Activated CD8-positive, alpha-beta T cell treated with anti-CD3 and anti-CD28 coated beads for 36 hours (primary cell): ENCODE data around the gene GSG1L2. TPM values are rescaled to one million over a fixed set of nuclear protein-coding genes. Genes with fewer than 3 reads are reported as not detected.

Experiments used
- ATAC-seq: fragments of 200-7000 bp; cut with Tn5 transposase; one replicate; pipeline ENCODE4 v1.10.0; 2021; ENCODE audit warnings: mild to moderate bottlenecking, moderate library complexity
- CTCF ChIA-PET: fragments of 350-600 bp; sonication (Branson Sonifier 250); formaldehyde crosslinking; loops from one replicate; lab custom pipeline; 2021; ENCODE audit warnings: antibody characterized with exemption; lab: Charles Lee
- POLR2A ChIA-PET: fragments of 350-600 bp; sonication (Branson Sonifier 250); formaldehyde crosslinking; loops from one replicate; lab custom pipeline; 2021; ENCODE audit warnings: antibody characterized with exemption; lab: Charles Lee
- DNase-seq: peaks from one replicate; pipeline ENCODE4 v3.0.0-alpha.2; 2020
- H3K27ac Mint-ChIP-seq: one replicate; pipeline ENCODE4 v1.8.0; 2021; ENCODE audit warnings: mild to moderate bottlenecking, mixed read lengths
- H3K27me3 Mint-ChIP-seq: one replicate; pipeline ENCODE4 v1.8.0; 2021; ENCODE audit warnings: mixed read lengths
- H3K36me3 Mint-ChIP-seq: one replicate; pipeline ENCODE4 v1.8.0; 2021; ENCODE audit warnings: low read depth, mixed read lengths
- H3K4me1 Mint-ChIP-seq: one replicate; pipeline ENCODE4 v1.8.0; 2021; ENCODE audit warnings: low read depth, mixed read lengths
- H3K4me3 Mint-ChIP-seq: one replicate; pipeline ENCODE4 v1.8.0; 2021; ENCODE audit warnings: mild to moderate bottlenecking, moderate library complexity, mixed read lengths
- H3K9me3 Mint-ChIP-seq: one replicate; pipeline ENCODE4 v1.8.0; 2021; ENCODE audit warnings: mixed read lengths
- intact Hi-C: fragments of 100-400 bp; cut with micrococcal nuclease; formaldehyde crosslinking; loops from one replicate; pipeline ENCODE4 v1.10.0; 2022
- total RNA-seq, 2 experiments: library from RNA; stranded (reverse); gene quantifications; one replicate each; pipeline ENCODE4 v1.2.3, GENCODE V29; 2021
- TF ChIP-seq, protein P1 (sequence below): fragments of 200-600 bp; IDR thresholded peaks from one replicate; pipeline ENCODE4 v1.8.0; 2022; ENCODE audit warnings: antibody characterized with exemption, mild to moderate bottlenecking

GSG1L2 gene
- total RNA-seq, 2 experiments from 2014 or later, result not detected

DNA sequence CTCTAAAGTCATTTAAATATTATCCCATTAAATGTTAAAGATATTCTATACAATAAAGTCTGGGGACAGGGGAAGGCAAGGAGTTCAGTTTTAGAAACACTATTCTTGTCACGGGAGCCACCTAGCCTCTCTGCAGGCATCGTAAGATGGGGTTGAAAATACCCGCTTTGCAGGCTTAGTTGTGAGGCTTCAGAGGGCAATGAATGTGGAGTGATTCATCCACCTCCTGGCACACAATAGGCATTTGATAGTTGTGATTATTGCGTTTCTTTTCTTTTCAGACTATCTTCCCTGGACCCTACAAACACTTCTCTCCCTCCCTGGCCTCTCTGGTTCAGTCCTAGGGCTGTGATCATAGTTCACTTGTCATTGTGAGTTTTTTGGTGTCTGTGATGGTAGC lies 23.4 kb upstream of the GSG1L2 start:
- H3K9me3 Mint-ChIP-seq, result no peaks in the 10 kb centered on the region
- no peak for DNase-seq
- ATAC-seq, result no peak
- H3K36me3 Mint-ChIP-seq, result no peaks in the 10 kb centered on the region
- ChIA-PET CTCF (no interaction called here), POLR2A (no interaction called here)
- H3K27ac Mint-ChIP-seq, result no peak overlapping the region
- no peak overlapping the region for H3K4me3 Mint-ChIP-seq
- H3K4me1 Mint-ChIP-seq, result no peaks in the 10 kb centered on the region
- intact Hi-C loops, result loop anchor here (10.0 kb wide), 1 partner anchor 59 kb away; the partner anchor contains the start of gene RCVRN
- H3K27me3 Mint-ChIP-seq, result peaks cover 6% of the 10 kb centered on the region
- TF ChIP-seq, protein P1, sequence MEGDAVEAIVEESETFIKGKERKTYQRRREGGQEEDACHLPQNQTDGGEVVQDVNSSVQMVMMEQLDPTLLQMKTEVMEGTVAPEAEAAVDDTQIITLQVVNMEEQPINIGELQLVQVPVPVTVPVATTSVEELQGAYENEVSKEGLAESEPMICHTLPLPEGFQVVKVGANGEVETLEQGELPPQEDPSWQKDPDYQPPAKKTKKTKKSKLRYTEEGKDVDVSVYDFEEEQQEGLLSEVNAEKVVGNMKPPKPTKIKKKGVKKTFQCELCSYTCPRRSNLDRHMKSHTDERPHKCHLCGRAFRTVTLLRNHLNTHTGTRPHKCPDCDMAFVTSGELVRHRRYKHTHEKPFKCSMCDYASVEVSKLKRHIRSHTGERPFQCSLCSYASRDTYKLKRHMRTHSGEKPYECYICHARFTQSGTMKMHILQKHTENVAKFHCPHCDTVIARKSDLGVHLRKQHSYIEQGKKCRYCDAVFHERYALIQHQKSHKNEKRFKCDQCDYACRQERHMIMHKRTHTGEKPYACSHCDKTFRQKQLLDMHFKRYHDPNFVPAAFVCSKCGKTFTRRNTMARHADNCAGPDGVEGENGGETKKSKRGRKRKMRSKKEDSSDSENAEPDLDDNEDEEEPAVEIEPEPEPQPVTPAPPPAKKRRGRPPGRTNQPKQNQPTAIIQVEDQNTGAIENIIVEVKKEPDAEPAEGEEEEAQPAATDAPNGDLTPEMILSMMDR, result no peak

DNA sequence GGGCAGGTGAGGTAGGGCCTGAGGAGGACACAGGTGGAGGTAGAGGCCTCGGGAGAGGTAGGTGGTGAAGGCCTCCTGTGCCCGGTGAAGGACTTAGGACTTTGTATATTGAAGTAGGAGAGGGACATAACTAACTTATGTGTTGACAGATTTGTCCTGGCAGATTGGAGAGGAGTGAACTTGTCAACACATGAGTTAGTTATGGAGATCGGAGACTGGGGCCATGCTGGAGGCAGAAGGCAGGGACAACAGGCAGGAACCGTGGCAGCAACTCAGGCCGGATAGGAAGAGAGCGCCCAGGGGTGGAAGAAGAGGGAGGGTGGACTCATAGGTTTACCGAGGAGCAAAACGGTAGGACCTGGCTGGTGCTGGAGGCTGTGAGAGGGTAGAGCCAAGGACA lies 22.3 kb upstream of the GSG1L2 start:
- intact Hi-C loops, result loop anchor here (10.0 kb wide), 1 partner anchor 61 kb away; the partner anchor contains the start of gene RCVRN
- TF ChIP-seq, protein P1, result no peak
- CTCF ChIA-PET, result no interaction called here

DNA sequence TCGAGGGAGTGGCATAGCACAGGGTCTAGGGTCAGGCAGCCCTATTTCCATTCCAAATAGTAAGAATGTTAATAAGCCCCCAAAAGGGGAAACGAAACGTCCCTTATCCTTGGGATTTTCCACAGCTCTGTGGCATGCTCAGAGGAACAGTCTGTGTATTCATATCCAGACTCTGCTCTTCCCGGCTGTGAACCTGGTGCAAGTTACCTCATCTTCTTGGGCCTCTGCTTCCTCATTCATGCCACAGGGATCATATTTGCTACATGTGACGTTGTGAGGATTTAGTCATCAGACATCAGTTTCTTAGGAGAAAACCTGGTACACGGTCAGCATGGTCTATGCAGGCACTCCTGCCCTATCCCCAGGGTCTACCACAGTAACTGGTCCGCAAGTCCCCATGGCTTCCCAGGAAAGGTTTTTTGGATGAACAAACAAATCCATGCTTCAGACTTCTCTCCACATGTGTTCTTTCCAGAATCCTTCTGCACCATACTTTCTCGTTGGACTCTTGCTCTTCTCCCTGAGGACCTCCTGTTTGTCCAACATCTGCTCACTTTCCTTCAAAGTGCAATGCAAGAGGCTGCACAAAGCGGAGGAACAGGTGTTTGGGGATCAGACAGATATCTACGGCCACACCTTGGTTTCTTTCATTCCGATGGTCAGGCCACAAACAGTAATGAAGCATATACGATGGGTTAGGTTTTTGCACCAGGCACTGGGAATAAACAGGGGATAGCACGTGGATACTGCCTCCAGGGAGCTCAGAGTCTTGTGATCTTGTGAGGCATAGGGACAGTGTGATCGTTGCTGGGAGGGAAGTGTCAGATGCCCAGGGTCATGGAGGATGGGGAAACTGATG lies 21.5 kb upstream of the GSG1L2 start:
- no peaks in the 10 kb centered on the region for H3K4me1 Mint-ChIP-seq
- no peaks in the 10 kb centered on the region for H3K9me3 Mint-ChIP-seq
- no peak for DNase-seq
- intact Hi-C loops, result loop anchor here (10.0 kb wide), 1 partner anchor 61 kb away; the partner anchor contains the start of gene RCVRN
- H3K27ac Mint-ChIP-seq, result no peak overlapping the region
- ChIA-PET CTCF (no interaction called here), POLR2A (no interaction called here)
- ATAC-seq, result no peak
- H3K4me3 Mint-ChIP-seq, result no peak overlapping the region
- TF ChIP-seq, protein P1, result no peak
- H3K36me3 Mint-ChIP-seq, result no peaks in the 10 kb centered on the region
- H3K27me3 Mint-ChIP-seq, result peaks cover 6% of the 10 kb centered on the region

More for the DNA sequence above, 22.3 kb upstream of the GSG1L2 start:
- POLR2A ChIA-PET, result no interaction called here
- no peak overlapping the region for H3K27ac Mint-ChIP-seq
- H3K9me3 Mint-ChIP-seq, result no peaks in the 10 kb centered on the region
- H3K4me3 Mint-ChIP-seq, result no peak overlapping the region
- DNase-seq (no peak), ATAC-seq (no peak)
- no peaks in the 10 kb centered on the region for H3K4me1 Mint-ChIP-seq
- peaks cover 6% of the 10 kb centered on the region for H3K27me3 Mint-ChIP-seq
- H3K36me3 Mint-ChIP-seq, result no peaks in the 10 kb centered on the region

DNA sequence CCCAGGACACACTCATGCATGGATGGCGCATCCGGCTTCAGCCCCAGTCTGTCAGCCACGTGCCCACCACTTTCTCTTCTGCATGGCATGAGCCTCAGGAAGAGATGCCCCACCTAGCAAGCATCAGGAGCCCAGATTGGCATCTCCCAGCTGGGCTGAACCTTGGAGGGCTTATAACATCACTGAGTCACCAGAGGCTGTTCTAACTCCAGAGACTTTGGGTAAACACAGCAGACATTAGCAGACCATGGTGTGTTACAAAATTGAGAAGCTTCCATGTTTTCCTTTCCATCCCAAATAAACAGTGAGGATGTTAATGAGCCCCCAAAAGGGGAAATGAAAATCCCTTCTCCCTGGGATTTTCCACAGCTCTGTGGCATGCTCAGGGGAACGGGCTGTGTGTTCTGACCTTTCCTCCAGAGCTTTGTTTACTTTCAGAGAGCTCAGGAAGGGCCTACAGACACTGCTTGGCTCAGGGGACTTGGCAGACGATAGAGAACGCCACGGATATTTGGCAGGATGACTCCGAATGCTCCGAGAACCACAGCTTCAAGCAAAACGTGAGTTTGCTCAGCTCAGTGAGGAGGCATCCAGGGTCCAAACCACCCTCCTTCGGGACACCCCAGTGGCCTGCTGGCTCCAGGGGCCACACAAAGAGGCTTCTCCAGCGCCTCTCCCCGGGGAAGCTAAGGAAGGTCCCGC lies 20.3 kb upstream of the GSG1L2 start:
- no peak for DNase-seq
- intact Hi-C loops, result loop anchor here (10.0 kb wide), 1 partner anchor 63 kb away; the partner anchor contains the start of gene RCVRN
- Mint-ChIP-seq H3K4me3 (no peak overlapping the region), H3K36me3 (no peaks in the 10 kb centered on the region), H3K9me3 (no peaks in the 10 kb centered on the region), H3K27ac (no peak overlapping the region), H3K27me3 (peaks cover 6% of the 10 kb centered on the region), H3K4me1 (no peaks in the 10 kb centered on the region)
- POLR2A ChIA-PET, result no interaction called here
- TF ChIP-seq, protein P1, result no peak
- CTCF ChIA-PET, result no interaction called here
- ATAC-seq, result no peak

DNA sequence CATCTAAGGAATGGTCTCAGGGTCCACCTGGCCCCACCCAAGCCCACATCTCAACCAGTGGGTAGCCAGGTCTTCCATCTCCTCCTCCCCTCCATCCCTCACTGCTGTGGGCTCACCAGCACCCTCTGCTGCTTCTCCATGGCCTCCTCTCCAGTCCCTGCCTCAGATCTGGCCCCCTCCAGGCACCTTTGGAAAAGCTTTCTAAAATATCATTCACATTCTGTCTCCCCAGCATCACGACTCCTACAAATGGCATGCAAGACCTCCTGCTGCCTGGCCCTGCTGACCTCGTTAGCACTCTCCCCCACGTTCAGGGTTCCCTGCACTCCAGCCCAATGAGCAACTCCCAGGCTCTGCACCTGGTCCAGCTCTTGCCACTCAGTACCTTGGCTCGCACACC lies 17.6 kb upstream of the GSG1L2 start:
- TF ChIP-seq, protein P1, result no peak
- CTCF ChIA-PET, result no interaction called here
- DNase-seq, result no peak
- H3K9me3 Mint-ChIP-seq, result no peaks in the 10 kb centered on the region
- ATAC-seq, result no peak
- no peaks in the 10 kb centered on the region for H3K36me3 Mint-ChIP-seq
- POLR2A ChIA-PET, result no interaction called here
- intact Hi-C loops, result no loop called here
- no peak overlapping the region for H3K4me3 Mint-ChIP-seq
- H3K27me3 Mint-ChIP-seq, result peaks cover 7% of the 10 kb centered on the region
- no peak overlapping the region for H3K27ac Mint-ChIP-seq
- no peaks in the 10 kb centered on the region for H3K4me1 Mint-ChIP-seq
